IMR-90 (cell line): ENCODE data around the gene ZNF44. TPM values are rescaled to one million over a fixed set of nuclear protein-coding genes. Genes with fewer than 3 reads are reported as not detected.

ENCODE experiments used
- ATAC-seq: fragments of 200-7000 bp; cut with Tn5 transposase; 2 replicates; pipeline ENCODE4 v1.9.1; 2020; ENCODE audit warnings: low read depth, mild to moderate bottlenecking, moderate library complexity
- BruUV-seq: library from RNA; stranded (reverse); fragments of 400-500 nt; replicated peaks from 2 replicates; lab custom pipeline; 2021; lab: Mats Ljungman, UMichigan
- CTCF ChIA-PET: fragments of 300-600 bp; formaldehyde crosslinking; extraction: SDS; loops from one replicate; lab custom pipeline; 2021; ENCODE audit warnings: antibody characterized with exemption; lab: Yijun Ruan, JAX
- POLR2A ChIA-PET: fragments of 300-600 bp; sonication (Branson Sonifier 250); formaldehyde crosslinking; loops from one replicate; lab custom pipeline; 2022; ENCODE audit warnings: antibody characterized with exemption; ENCODE audit not compliant: unreplicated experiment; lab: Charles Lee
- DNase-seq: peaks from one replicate; pipeline ENCODE4 v3.0.0; 2013
- H2AFZ ChIP-seq: replicated peaks from 2 replicates; pipeline ENCODE3; 2013; ENCODE audit warnings: low read length, mild to moderate bottlenecking; ENCODE audit not compliant: poor library complexity
- H2AK5ac ChIP-seq: 2 replicates; pipeline ENCODE4 v1.6.1; 2013; ENCODE audit warnings: low read depth, low read length, inconsistent platforms
- H2AK9ac ChIP-seq: replicated peaks from 2 replicates; pipeline ENCODE3; 2013; ENCODE audit warnings: mild to moderate bottlenecking, low read depth, low read length, moderate library complexity; ENCODE audit not compliant: poor library complexity
- H2BK120ac ChIP-seq: 2 replicates; pipeline ENCODE4 v1.6.1; 2013; ENCODE audit warnings: low read depth, low read length, inconsistent platforms
- H2BK15ac ChIP-seq: 3 replicates; pipeline ENCODE4 v1.6.1; 2013; ENCODE audit warnings: low read depth, low read length, inconsistent platforms
- H2BK20ac ChIP-seq: 2 replicates; pipeline ENCODE4 v1.6.1; 2013; ENCODE audit warnings: low read depth, mild to moderate bottlenecking, inconsistent platforms, low read length, moderate library complexity
- H2BK5ac ChIP-seq: 2 replicates; pipeline ENCODE4 v1.6.1; 2013; ENCODE audit warnings: mild to moderate bottlenecking, low read depth, low read length, inconsistent platforms; ENCODE audit not compliant: poor library complexity, severe bottlenecking
- H3K14ac ChIP-seq: replicated peaks from 2 replicates; pipeline ENCODE4 v1.6.1; 2013; ENCODE audit warnings: low read depth, low read length, inconsistent platforms
- H3K18ac ChIP-seq: 2 replicates; pipeline ENCODE4 v1.6.1; 2013; ENCODE audit warnings: low read depth, low read length, control low read depth
- H3K23ac ChIP-seq: 2 replicates; pipeline ENCODE4 v1.6.1; 2013; ENCODE audit warnings: low read depth, low read length, inconsistent platforms
- H3K27ac ChIP-seq: 2 replicates; pipeline ENCODE4 v1.5.1; 2013; ENCODE audit warnings: mild to moderate bottlenecking, control low read depth, low read length; ENCODE audit not compliant: insufficient read depth
- H3K27me3 ChIP-seq: 2 replicates; pipeline ENCODE4 v1.6.1; 2013; ENCODE audit warnings: low read length; ENCODE audit not compliant: control insufficient read depth, insufficient read depth
- H3K36me3 ChIP-seq: 2 replicates; pipeline ENCODE4 v1.6.1; 2013; ENCODE audit warnings: low read length, mixed read lengths; ENCODE audit not compliant: control insufficient read depth, insufficient read depth
- H3K4ac ChIP-seq: 2 replicates; pipeline ENCODE4 v1.6.1; 2013; ENCODE audit warnings: low read depth, low read length, inconsistent platforms
- H3K4me1 ChIP-seq: 2 replicates; pipeline ENCODE4 v1.6.1; 2013; ENCODE audit warnings: low read length, mixed read lengths; ENCODE audit not compliant: control insufficient read depth, insufficient read depth
- H3K4me2 ChIP-seq: 2 replicates; pipeline ENCODE4 v1.6.1; 2013; ENCODE audit warnings: low read depth, mild to moderate bottlenecking, control low read depth, low read length, moderate library complexity
- H3K4me3 ChIP-seq: 2 replicates; pipeline ENCODE4 v1.5.1; 2013; ENCODE audit warnings: low read depth, mild to moderate bottlenecking, control low read depth, low read length, moderate library complexity; ENCODE audit not compliant: insufficient read depth
- H3K56ac ChIP-seq: 2 replicates; pipeline ENCODE4 v1.6.1; 2013; ENCODE audit warnings: low read length, inconsistent platforms; ENCODE audit not compliant: insufficient read depth; ENCODE audit errors: extremely low read depth
- H3K79me1 ChIP-seq, 2 experiments: 2 replicates each; pipeline ENCODE4 v1.6.1; 2013; ENCODE audit warnings: low read length in 2 of 2, inconsistent platforms in 1 of 2, low read depth in 1 of 2
- H3K9ac ChIP-seq: 2 replicates; pipeline ENCODE4 v1.6.1; 2013; ENCODE audit warnings: low read depth, low read length, control low read depth
- H3K9me1 ChIP-seq: 2 replicates; pipeline ENCODE4 v1.6.1; 2013; ENCODE audit warnings: low read length, inconsistent platforms; ENCODE audit not compliant: insufficient read depth
- H3K9me3 ChIP-seq: 2 replicates; pipeline ENCODE4 v1.6.1; 2013; ENCODE audit warnings: low read length; ENCODE audit not compliant: control insufficient read depth, insufficient read depth
- H4K20me1 ChIP-seq: 2 replicates; pipeline ENCODE4 v1.6.1; 2013; ENCODE audit warnings: low read length, inconsistent platforms; ENCODE audit not compliant: insufficient read depth
- H4K5ac ChIP-seq: 2 replicates; pipeline ENCODE4 v1.6.1; 2013; ENCODE audit warnings: mild to moderate bottlenecking, low read depth, low read length, control low read depth
- H4K8ac ChIP-seq, 2 experiments: 2 replicates each; pipeline ENCODE4 v1.6.1; 2013; ENCODE audit warnings: low read depth in 2 of 2, low read length in 2 of 2, control low read depth in 1 of 2, inconsistent platforms in 1 of 2
- H4K91ac ChIP-seq: 2 replicates; pipeline ENCODE4 v1.6.1; 2013; ENCODE audit warnings: low read depth, low read length, inconsistent platforms; ENCODE audit not compliant: insufficient read depth
- BHLHE40 ChIP-seq: fragments of 150-350 bp; IDR thresholded peaks from 2 replicates; pipeline ENCODE4 v1.6.1; 2016; ENCODE audit warnings: mild to moderate bottlenecking, low read depth, low read length
- CHD1 ChIP-seq: IDR thresholded peaks from 2 replicates; pipeline ENCODE4 v1.6.1; 2012; ENCODE audit warnings: low read depth, low read length, improper control_type of control experiment
- CTCF ChIP-seq: conservative IDR thresholded peaks from 2 replicates; pipeline ENCODE4 v1.5.1; 2012; ENCODE audit warnings: mild to moderate bottlenecking, low read depth, low read length, improper control_type of control experiment
- FOS ChIP-seq: fragments of 150-350 bp; IDR thresholded peaks from 2 replicates; pipeline ENCODE4 v1.6.1; 2016; ENCODE audit warnings: low read depth, low read length
- MAFK ChIP-seq: IDR thresholded peaks from 2 replicates; pipeline ENCODE4 v1.6.1; 2012; ENCODE audit warnings: low read depth, low read length, improper control_type of control experiment
- MAZ ChIP-seq: IDR thresholded peaks from 2 replicates; pipeline ENCODE4 v1.6.1; 2012; ENCODE audit warnings: low read depth, mild to moderate bottlenecking, low read length, improper control_type of control experiment, moderate library complexity, borderline replicate concordance
- NFE2L2 ChIP-seq: fragments of 150-350 bp; IDR thresholded peaks from 2 replicates; pipeline ENCODE4 v1.6.1; 2016; ENCODE audit warnings: low read depth, mild to moderate bottlenecking, low read length
- SMC3 ChIP-seq: fragments of 150-350 bp; IDR thresholded peaks from 2 replicates; pipeline ENCODE4 v1.6.1; 2016; ENCODE audit warnings: low read depth, mild to moderate bottlenecking, antibody characterized with exemption, low read length, moderate library complexity
- USF2 ChIP-seq: fragments of 150-350 bp; IDR thresholded peaks from 2 replicates; pipeline ENCODE4 v1.6.1; 2017; ENCODE audit warnings: mild to moderate bottlenecking, antibody characterized with exemption, low read length, low read depth
- WGBS, 2 experiments: methylation state at CpG; one replicate each; pipeline versions ENCODE4 v1.1.5 to v1.1.7; 2013; ENCODE audit warnings: missing lambda C conversion rate in 2 of 2; ENCODE audit not compliant: insufficient read length in 1 of 2; ENCODE audit errors: extremely low coverage in 2 of 2; 5-methylcytosine and 5-hydroxymethylcytosine counted together
- dilution Hi-C: fragments of 300-500 bp; cut with HindIII; formaldehyde crosslinking; loops from one replicate; pipeline ENCODE4 v1.14.3; 2018; ENCODE audit warnings: low sequenced_read_pairs; ENCODE audit not compliant: unreplicated experiment
- in situ Hi-C: fragments of 300-500 bp; cut with MboI; formaldehyde crosslinking; loops from 3 replicates; pipeline ENCODE4 v1.14.3; 2019; ENCODE audit warnings: low sequenced_read_pairs, inconsistent platforms, mixed read lengths
- intact Hi-C: fragments of 100-400 bp; cut with micrococcal nuclease; formaldehyde crosslinking; loops from 2 replicates; pipeline ENCODE4 v1.10.0; 2022
- polyA plus RNA-seq, 3 experiments: library from polyadenylated mRNA; depleted of rRNA; stranded (reverse); fragments of >200 nt; gene quantifications; 2 replicates each; pipeline ENCODE4 v1.2.3, GENCODE V29; 2012; ENCODE audit warnings: low replicate concordance in 1 of 3
- total RNA-seq: library from RNA; depleted of rRNA; stranded (reverse); fragments of >200 nt; gene quantifications from 2 replicates; pipeline ENCODE4 v1.2.3, GENCODE V29; 2012

ZNF44 gene
- total and polyA plus RNA-seq, 2 of the 4 experiments (the other 2 are of a cell fraction) = 3.5 to 6.6 TPM

- intact Hi-C loops (no loop called here), in situ Hi-C loops (no loop called here), dilution Hi-C loops (no loop called here)
- no peaks in the 10 kb centered on the region for H3K9me1 ChIP-seq
- H3K4me1 ChIP-seq = no peaks in the 10 kb centered on the region
- no peak overlapping the region for H2BK5ac ChIP-seq
- no peak overlapping the region for H4K91ac ChIP-seq
- H3K9ac ChIP-seq = no peak overlapping the region
- H3K18ac ChIP-seq = no peak overlapping the region
- no peaks in the 10 kb centered on the region for H3K27me3 ChIP-seq
- no peak overlapping the region for H3K4me3 ChIP-seq
- no peak overlapping the region for H3K4ac ChIP-seq
- H4K5ac ChIP-seq = no peak overlapping the region
- no peak overlapping the region for H3K4me2 ChIP-seq
- no peaks in the 10 kb centered on the region for H4K20me1 ChIP-seq
- H3K14ac ChIP-seq = no peak overlapping the region
- no peak overlapping the region for H4K8ac ChIP-seq
- H2AFZ ChIP-seq = no peak overlapping the region
- no peaks in the 10 kb centered on the region for H3K36me3 ChIP-seq
- no peak overlapping the region for H3K56ac ChIP-seq
- WGBS, 2 experiments = 89% methylated on average over 16 of the region's 23 CpGs; no CpG with 5 or more reads in 1 of the 2 experiments
- H3K79me1 ChIP-seq = no peaks in the 10 kb centered on the region
- H3K9me3 ChIP-seq = peaks cover 43% of the 10 kb centered on the region
- no peak overlapping the region for H2BK15ac ChIP-seq
- TF ChIP-seq CHD1 (no peak), MAZ (no peak), USF2 (no peak), FOS (no peak), SMC3 (no peak), MAFK (no peak), BHLHE40 (no peak), NFE2L2 (no peak), CTCF (no peak)
- no peak overlapping the region for H2AK9ac ChIP-seq
- ChIA-PET CTCF (no interaction called here), POLR2A (no interaction called here)
- no peak overlapping the region for H3K27ac ChIP-seq
- BruUV-seq = no TSS peak
- no peak for DNase-seq
- no peak overlapping the region for H3K23ac ChIP-seq
- no peak overlapping the region for H2BK20ac ChIP-seq
- ATAC-seq = no peak
- no peak overlapping the region for H2BK120ac ChIP-seq
- no peak overlapping the region for H2AK5ac ChIP-seq
Measured at GRCh38 chr19:12260236-12260635, 34.4 kb downstream of the ZNF44 start.
